Erythroblast (primary cell): ENCODE data around the gene ZNF280B.
"Not testable (repeated sequence)": the region's sequence is repeated elsewhere in the genome, so short reads cannot be mapped to it uniquely, and the experiment has no call there.

Experiments used
- DNase-seq, 2 experiments: peaks; one replicate each; lab custom pipeline; 2025; lab: John Stamatoyannopoulos, UW
- GATA1 ChIP-seq: IDR thresholded peaks from 2 replicates; pipeline ENCODE4 v1.6.1; 2011; ENCODE audit warnings: low read depth, mild to moderate bottlenecking, control low read depth, low read length, moderate library complexity
- POLR2A ChIP-seq: IDR thresholded peaks from 2 replicates; pipeline ENCODE4 v1.6.1; 2011; ENCODE audit warnings: mild to moderate bottlenecking, low read length

Gene ZNF280B

DNA sequence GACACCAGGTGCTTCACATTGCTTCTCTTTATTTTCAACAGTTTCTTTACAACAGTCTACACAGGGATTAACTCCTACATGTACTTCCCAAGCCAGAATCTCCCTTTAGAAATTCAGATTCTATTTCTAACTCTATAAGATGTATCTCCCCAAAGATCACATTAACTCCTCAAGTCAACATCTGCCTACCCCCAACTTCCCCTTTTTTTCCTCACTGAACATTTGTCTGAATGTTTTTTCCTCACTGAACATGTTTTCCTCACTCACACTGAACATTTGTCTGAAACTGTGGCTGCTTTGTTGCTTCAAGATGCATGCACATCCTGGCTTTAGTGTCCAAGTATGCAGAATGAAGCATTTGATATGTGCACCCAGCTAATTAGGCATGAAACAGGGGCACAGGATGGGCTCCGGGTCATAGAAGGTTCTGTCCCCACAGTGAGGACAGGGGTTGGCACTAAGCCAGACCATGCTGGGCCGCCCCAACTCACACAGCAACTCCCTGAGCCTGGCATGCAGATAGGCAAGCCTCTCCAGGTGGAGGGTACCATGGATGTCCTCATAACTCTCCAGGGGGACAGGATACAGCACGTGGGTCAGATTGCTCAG, 39.3 kb upstream of the ZNF280B start:
- DNase-seq, result no peak
- TF ChIP-seq GATA1, result no peak
- no peak for TF ChIP-seq POLR2A

DNA sequence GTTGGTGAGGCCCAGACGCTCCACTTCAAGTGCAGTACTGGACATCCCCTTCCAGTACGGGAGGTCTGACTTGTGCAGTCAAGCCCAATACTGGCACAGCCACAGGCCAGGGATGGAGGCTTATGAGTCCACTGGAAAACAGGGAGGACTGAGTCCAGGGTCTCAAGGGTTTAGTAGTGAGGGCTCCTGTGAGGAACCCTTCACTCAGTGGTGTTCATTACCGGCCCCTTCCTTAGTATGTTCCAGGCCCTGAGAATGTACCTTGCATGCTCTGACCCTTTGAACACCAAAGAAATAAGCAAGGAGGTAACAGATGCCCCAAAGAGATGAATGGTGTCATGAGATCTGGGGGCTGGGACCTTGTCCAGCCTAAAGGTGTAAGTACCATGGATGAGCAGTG, 38.7 kb upstream of the ZNF280B start:
- TF ChIP-seq GATA1, result no peak
- TF ChIP-seq POLR2A, result no peak
- DNase-seq, result no peak

DNA sequence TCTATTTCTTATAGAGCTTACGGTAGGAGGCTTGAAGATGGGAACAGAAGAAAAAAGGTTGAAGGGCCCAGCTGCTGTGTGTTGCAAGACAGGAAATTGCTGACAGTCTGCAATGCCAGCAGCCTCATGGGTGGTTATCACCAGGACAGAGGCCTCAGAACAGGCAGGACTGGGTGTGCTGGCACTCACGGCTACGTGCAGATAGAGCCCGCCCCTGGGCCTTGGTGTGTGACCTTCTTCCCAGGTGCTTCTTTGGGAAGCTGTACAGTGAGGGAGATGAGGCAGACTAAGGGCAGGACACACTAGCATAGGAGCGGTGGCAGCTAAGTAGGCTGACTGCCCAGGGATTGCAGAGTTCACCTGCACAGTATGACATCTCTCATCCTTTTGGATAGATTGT, 37.9 kb upstream of the ZNF280B start:
- no peak for DNase-seq

DNA sequence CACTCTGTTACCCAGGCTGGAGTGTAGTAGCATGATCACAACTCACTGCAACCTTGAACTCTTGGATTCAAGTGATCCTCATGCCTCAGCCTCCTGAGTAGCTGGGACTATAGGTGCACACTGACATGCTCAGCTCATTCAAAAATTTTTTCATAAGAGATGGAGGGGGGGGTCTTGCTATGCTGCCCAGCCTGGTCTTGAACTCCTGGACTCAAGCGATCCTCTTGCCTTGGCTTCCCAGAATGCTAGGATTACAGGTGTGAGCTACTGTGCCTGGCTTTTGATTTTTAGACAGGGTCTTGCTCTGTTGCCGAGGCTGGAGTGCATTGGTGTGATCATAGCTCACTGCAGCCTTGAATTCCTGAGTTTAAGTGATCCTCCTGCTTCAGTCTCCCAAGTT, 36.5 kb upstream of the ZNF280B start:
- TF ChIP-seq GATA1 (no peak), POLR2A (no peak)
- no peak for DNase-seq

More for the DNA sequence above, 37.9 kb upstream of the ZNF280B start:
- TF ChIP-seq GATA1, result no peak
- no peak for TF ChIP-seq POLR2A

DNA sequence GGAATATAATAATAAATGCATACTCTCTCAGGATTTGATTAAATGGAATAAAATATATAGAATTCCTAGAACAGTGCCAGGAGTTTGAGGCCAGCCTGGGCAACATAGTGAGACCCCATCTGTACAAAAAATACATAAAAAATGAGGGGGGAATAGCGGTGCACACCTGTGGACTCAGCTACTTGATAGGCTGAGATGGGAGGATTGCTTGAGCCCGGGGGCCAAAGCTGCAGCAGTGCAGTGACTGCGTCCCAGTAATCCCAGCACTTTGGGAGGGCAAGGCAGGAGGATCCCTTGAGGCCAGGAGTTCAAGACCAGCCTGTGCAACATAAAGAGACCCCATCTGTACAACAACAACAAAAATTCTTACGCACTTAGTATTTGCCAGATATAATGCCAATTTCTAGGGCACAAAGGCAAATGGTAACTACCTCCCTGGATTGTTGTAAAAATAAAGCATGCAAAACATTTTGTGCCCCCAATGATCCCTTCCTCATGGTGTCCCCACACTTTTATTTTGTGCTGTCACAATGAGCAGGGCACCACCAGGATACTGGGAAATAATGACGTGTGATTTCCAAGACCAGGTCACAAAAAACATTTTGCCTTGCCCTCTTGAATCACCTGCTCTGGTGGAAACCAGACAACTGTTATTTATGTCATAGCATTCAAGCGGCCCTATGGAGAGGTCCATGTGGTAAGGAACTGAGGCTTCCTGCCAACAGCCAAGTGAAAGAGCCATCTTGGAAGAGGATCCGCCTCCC, 29.9 kb upstream of the ZNF280B start:
- no peak for TF ChIP-seq GATA1
- TF ChIP-seq POLR2A, result no peak
- DNase-seq, result no peak

DNA sequence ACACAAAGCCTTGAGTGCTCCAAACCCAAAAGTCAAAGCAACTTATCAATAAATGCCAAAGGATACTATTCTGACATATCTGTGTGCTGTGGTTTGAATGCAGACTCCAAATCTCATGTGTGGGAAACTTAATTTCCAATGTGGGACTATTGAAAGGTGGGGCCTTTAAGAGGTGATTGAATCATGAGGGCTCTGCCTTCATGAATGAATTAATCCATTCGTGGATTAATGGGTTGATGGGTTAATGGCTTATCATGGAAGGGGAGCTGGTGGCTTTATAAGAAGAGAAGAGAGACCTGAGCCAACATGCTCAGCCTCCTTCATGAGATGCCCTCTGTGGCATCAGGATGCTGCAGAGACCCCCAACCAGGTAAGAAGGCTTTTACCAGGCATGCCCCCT, 28.4 kb upstream of the ZNF280B start:
- DNase-seq, result no peak
- TF ChIP-seq POLR2A (no peak), GATA1 (no peak)

DNA sequence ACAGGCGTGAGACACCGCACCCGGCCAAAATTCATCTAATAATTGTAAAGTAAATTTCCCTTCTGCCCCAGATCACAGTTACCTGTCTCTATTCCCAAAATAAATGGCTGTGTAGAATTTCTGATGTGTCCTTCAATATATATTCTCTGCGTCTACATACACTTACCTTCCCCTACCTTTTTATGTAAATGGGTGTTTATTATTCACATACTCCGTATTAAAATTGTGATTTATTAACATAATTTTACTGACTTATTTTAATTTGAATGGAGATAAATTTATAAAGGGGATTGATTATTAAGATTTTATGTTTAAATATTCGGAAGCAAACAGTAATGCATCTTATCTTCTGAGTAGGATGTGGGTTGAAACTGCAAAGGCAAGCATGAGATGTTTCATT, 28.0 kb upstream of the ZNF280B start:
- no peak for DNase-seq
- no peak for TF ChIP-seq POLR2A
- no peak for TF ChIP-seq GATA1

DNA sequence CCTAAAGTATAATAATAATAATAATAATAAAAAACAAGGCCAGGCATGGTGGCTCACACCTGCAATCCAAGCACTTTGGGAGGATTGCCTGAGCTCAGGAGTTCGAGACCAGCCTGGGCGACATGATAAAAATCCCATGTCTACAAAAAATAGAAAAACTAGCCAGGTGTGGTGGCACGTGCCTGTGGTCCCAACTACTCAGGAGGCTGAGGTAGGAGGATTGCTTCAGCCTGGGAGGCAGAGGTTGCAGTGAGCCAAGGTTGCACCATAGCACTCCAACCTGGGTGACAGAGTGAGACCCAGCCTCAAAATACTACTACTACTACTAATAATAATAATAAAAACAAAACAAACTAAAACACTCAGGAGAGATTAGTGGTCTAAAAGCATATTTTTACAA, 27.1 kb upstream of the ZNF280B start:
- TF ChIP-seq POLR2A (no peak), GATA1 (no peak)
- DNase-seq, result no peak

DNA sequence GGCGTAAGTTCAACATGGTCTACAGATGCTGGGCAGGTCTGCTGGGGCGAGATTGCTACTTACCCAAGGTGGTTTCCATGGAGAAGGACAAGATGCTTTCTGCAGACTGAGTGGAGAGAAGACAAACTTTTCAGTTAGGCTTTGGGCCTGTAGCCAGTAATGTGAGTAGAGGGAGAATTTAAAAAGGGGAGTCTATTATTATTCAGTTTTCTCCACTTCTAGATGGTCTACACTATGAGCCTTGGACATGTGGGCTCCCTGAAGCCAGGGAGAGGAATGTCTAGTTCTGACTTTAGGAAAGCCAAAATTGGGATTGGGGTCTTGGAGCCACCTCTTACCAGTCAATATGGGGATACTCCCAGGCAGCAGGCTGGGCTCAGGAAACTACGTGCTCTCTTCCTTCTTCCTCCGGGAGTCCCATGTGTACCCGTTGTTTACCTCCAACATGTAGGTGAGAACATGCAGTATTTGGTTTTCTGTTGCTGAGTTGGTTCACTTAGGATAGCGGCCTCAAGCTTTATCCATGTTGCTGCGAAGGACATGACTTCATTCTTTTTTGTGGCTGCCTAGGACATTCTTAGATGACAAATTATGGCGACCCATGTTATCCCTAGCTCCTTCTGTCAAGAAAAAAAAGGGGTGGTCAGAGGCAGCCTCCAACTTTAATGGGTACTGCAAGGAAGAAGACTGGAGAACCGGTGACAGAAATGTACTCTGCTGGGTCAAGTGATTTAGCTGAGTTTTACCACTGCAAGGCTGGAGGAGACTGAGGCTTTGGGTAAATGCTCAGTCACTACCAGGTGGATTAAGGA, 26.3 kb upstream of the ZNF280B start:
- TF ChIP-seq POLR2A, result no peak
- TF ChIP-seq GATA1, result no peak
- DNase-seq, result no peak

DNA sequence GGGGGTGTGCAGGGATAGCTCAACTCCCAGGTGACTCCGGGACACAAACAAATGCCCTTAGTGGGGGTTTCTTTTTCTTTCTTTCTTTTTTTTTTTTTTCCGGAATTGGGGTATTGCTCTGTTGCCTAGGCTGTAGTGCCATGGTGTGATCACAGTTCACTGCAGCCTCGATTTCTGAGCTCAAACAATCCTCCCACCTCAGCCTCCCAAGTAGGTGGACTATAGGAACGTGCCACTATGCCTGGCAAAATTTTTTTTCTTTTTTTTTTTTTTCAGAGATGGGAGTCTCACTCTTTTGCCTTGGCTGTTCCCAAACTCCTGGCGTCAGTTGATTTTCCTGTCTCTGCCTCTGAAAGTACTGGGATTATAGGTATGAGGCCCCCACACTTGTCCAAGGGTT, 25.3 kb upstream of the ZNF280B start:
- TF ChIP-seq POLR2A (no peak), GATA1 (no peak)
- DNase-seq, result no peak

DNA sequence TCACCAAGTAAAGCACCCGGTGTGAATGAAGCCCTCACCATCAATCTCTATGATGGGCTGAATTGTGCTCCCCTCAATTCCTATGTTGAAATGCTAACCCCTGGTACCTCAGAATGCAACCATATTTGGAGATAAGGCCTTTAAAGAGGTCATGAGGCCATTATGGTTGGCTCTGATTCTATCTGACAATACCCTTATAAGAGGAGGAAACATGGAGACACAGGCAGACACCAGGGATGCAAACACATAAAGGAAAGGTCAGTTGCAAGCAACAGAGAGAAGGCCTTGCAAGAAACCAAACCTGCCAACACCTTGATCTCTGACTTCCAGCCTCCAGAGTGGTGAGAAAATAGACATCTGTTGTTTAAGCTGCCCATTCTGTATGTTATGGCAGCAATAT, 24.9 kb upstream of the ZNF280B start:
- no peak for TF ChIP-seq POLR2A
- no peak for TF ChIP-seq GATA1
- no peak for DNase-seq

DNA sequence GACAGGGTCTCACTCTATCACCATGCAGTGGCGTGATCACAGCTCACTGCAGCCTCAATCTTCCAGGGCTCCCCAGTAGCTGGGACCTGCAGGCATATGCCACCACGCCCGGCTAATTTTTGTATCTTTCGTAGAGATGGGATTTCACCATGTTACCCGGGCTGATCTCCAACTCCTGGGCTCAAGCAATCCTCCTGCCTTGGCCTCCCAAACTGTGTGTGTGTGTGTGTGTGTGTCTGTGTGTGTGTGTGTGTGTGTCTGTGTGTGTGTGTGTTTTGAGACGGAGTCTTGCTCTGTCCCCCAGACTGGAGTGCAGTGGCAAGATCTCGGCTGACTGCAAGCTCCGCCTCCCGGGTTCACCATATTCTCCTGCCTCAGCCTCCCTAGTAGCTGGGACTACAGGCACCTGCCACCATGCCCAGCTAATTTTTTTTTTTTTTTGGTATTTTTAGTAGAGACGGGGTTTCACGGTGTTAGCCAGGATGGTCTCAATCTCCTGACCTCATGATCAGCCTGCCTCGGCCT, 24.1 kb upstream of the ZNF280B start:
- not testable (repeated sequence) for DNase-seq

DNA sequence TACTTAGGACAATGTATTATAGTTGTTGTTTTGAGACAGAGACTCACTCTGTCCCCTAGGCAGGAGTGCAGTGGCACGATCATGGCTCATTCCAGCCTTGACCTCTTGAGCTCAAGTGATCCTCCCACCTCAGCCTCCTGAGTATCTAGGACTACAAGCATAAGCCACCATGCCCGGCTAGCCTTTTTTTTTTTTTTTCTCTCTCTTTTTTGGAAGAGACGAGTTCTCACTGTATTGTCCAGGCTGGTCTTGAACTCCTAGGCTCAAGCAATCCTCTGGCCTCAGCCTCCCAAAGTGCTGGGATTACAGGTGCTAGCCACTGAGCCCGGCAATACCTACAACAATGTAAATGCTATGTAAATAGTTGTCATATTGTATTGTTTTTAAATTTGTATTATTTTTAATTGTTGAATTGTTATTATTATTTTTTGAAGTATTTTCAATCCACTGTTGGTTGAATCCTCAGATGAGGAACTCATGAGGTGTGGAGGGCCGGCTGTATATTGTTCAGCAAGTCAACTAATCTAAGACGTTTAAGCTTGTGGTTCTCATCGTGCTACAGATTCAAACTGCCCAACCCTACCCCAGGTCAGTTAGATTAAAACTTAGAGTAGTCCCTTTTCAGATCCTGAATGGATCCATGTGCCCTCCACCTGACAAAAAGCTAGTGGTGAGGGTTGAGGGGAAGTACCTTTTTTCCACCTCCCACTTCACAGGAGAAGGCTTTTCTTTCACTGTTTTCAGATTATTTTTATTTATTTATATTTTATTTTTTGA, 23.4 kb upstream of the ZNF280B start:
- TF ChIP-seq GATA1 (no peak), POLR2A (no peak)
- no peak for DNase-seq
